Psoas muscle (tissue), 8 donors: ENCODE results near the gene SCNN1A. TPM values are rescaled to one million over a fixed set of nuclear protein-coding genes. Genes with fewer than 3 reads are reported as not detected.

Source experiments
- ATAC-seq, 4 donors: fragments of 200-7000 bp; cut with Tn5 transposase; one replicate each; pipeline ENCODE4 v1.9.1; 2020; ENCODE audit warnings: moderate library complexity in 3 of 4, mild to moderate bottlenecking in 2 of 4
- DNase-seq, 2 donors: peaks; one replicate each; pipeline ENCODE4 v3.0.0-alpha.2; 2020
- H3K27ac ChIP-seq: fragments of 200-600 bp; one replicate; pipeline ENCODE4 v1.8.0; 2022
- H3K27me3 ChIP-seq, 3 donors: fragments of 200-600 bp in 1 of 3; one replicate each; pipeline versions ENCODE4 v1.6.1 to v1.8.0; 2013 to 2022; ENCODE audit warnings: low read length in 2 of 3, mild to moderate bottlenecking in 2 of 3, moderate library complexity in 1 of 3; ENCODE audit not compliant: insufficient read depth in 3 of 3
- H3K36me3 ChIP-seq, 2 donors: fragments of 200-600 bp in 1 of 2; one replicate each; pipeline versions ENCODE4 v1.6.1 to v1.8.0; 2013 to 2022; ENCODE audit warnings: low read depth in 1 of 2, mild to moderate bottlenecking in 1 of 2, moderate library complexity in 1 of 2; ENCODE audit not compliant: insufficient read depth in 1 of 2
- H3K4me1 ChIP-seq: fragments of 200-600 bp; one replicate; pipeline ENCODE4 v1.8.0; 2022
- H3K4me3 ChIP-seq: fragments of 200-600 bp; one replicate; pipeline ENCODE4 v1.8.0; 2022; ENCODE audit warnings: mild to moderate bottlenecking
- H3K9me3 ChIP-seq: fragments of 200-600 bp; one replicate; pipeline ENCODE4 v1.8.0; 2022
- WGBS, 3 donors: extraction: QIAGEN DNeasy Blood & Tissue Kit; methylation state at CpG; one replicate each; pipeline versions ENCODE4 v1.1.6 to v1.1.7; 2013; 5-methylcytosine and 5-hydroxymethylcytosine counted together
- intact Hi-C, 2 donors: fragments of 100-400 bp; cut with DNase I; formaldehyde crosslinking; loops; one replicate each; pipeline versions ENCODE4 v1.11.0 to v1.14.2; 2022
- polyA plus RNA-seq, 3 donors: library from polyadenylated mRNA; stranded (reverse); fragments of 200-250 nt; gene quantifications; one replicate each; pipeline ENCODE4 v1.2.3, GENCODE V29; 2013
- total RNA-seq, 4 donors: library from RNA; stranded (reverse); fragmentation: NEBNext Ultra II Directional in 2 of 4; extraction: Animal tissue kit (Norgen Biotek cat#: 25700) in 2 of 4; gene quantifications; one replicate each; pipeline versions ENCODE4 v1.2.1 to v1.2.4, GENCODE V29; 2021 to 2023
- TF ChIP-seq, protein P1 (sequence below): fragments of 200-600 bp; IDR thresholded peaks from one replicate; pipeline ENCODE4 v1.8.0; 2022; ENCODE audit warnings: antibody characterized with exemption
- donor health status: healthy with polysubstance abuse.
- donor health status: DM: no; HTN: no; CAD: no; lungs with moderate emphysema.
- donor health status: Bipolar disorder and iron deficiency.
- donor health status: healthy.
- donor health status: DM: yes; HTN: yes; CAD: no.
- donor health status: DM: no; HTN: no; CAD: no.
- donor health status: DM: no; HTN: no; CAD: no.
- donor health status: DM: yes; HTN: yes; CAD: no.

SCNN1A gene
- total and polyA plus RNA-seq, 7 donors: 0.03 to 0.57 (median 0.39) TPM

DNA sequence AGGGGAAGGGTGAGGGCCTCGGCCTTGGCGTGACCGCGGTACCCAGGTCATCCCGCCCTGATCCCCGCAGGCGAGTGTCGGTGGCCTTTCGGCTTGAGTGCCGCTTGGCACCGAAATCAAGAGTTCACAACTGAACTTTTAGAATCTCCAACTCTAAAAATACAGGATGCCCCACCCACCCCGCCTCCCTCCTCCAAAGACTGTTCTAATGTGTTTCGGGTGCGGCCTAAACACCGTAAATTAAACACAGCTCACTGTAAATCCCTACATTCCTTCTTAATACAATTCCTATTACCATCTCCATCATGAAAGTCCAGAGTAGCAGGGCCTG is 11.4 kb downstream of the SCNN1A start:
- Histone ChIP-seq H3K36me3 (no peaks in the 10 kb centered on the region), H3K27me3 (no peaks in the 10 kb centered on the region), H3K27ac (peak overlapping the region; percentile 83), H3K4me1 (peaks cover 17% of the 10 kb centered on the region), H3K9me3 (no peaks in the 10 kb centered on the region), H3K4me3 (peak overlapping the region; percentile 70)
- DNase-seq (no peak), ATAC-seq (no peak)
- TF ChIP-seq, protein P1, sequence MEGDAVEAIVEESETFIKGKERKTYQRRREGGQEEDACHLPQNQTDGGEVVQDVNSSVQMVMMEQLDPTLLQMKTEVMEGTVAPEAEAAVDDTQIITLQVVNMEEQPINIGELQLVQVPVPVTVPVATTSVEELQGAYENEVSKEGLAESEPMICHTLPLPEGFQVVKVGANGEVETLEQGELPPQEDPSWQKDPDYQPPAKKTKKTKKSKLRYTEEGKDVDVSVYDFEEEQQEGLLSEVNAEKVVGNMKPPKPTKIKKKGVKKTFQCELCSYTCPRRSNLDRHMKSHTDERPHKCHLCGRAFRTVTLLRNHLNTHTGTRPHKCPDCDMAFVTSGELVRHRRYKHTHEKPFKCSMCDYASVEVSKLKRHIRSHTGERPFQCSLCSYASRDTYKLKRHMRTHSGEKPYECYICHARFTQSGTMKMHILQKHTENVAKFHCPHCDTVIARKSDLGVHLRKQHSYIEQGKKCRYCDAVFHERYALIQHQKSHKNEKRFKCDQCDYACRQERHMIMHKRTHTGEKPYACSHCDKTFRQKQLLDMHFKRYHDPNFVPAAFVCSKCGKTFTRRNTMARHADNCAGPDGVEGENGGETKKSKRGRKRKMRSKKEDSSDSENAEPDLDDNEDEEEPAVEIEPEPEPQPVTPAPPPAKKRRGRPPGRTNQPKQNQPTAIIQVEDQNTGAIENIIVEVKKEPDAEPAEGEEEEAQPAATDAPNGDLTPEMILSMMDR: no peak
- intact Hi-C loops: no loop called here
- WGBS, 3 donors: 51 to 62% (median 61%) methylated on average over 15 of the region's 15 CpGs

DNA sequence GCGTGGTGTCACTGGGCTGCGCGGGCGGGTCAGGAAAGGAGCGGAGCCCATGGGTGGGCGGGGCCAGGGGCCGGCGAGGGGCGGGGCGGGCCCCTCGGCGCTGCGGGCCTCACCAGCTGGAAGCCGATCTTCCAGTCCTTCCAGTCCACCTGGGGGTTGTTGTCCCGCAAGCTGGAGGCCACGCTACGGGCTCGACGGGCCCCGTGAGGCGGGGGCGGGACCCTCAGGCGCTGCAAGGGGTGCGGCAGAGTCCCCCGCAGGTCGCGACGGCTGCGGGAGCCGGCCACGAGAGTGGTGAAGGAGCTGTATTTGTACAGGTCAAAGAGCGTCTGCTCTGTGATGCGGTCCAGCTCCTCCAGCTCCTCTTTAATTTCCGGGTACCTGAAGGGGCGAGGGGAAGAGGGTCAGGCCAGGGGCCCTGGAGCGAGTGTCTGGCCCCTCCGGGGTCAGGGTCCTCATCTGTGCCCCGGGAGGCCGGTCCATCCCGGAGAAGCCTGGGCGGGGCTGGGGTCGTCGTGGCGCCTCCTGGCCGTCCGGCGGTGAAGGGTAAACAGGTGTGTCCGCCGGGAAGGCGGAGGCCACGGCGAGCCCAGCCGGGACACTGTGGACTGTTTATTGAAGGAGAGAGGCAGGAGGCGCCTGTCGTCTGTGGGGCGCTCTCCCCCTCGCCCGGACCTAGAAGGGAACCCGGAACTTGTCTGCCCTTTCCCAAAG is 11.9 kb downstream of the SCNN1A start:
- TF ChIP-seq, protein P1: no peak
- no peaks in the 10 kb centered on the region for H3K36me3 ChIP-seq

DNA sequence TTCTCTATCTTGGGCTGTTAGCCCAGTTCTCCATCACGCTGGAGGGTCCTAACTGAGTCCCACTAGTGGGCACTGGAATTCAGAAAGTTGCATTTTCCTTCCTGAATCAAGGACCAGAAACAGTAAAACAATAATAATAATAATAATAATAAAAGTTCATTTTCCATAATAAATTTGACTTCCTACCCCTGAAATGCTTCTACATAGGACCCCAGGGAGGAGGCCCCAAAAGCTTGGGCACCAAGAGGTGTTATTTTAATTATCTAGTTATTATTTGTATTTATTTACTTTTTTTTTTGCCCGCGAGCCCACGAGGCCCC is 12.4 kb downstream of the SCNN1A start:
- no peak for DNase-seq
- no peaks in the 10 kb centered on the region for H3K27me3 ChIP-seq
- TF ChIP-seq, protein P1: no peak
- H3K9me3 ChIP-seq: no peaks in the 10 kb centered on the region
- H3K36me3 ChIP-seq: no peaks in the 10 kb centered on the region
- peak overlapping the region; percentile 83 for H3K27ac ChIP-seq
- intact Hi-C loops: no loop called here
- peaks cover 16% of the 10 kb centered on the region for H3K4me1 ChIP-seq
- H3K4me3 ChIP-seq: peak overlapping the region; percentile 70
- 17 to 20% (median 19%) methylated on average over 4 of the region's 4 CpGs for WGBS, 3 donors
- ATAC-seq: no peak

More for the DNA sequence above, 11.9 kb downstream of the SCNN1A start:
- H3K27ac ChIP-seq: peak overlapping the region; percentile 83
- H3K4me1 ChIP-seq: peaks cover 16% of the 10 kb centered on the region
- peak; percentile 83 to 85 for DNase-seq
- H3K4me3 ChIP-seq: peak overlapping the region; percentile 70
- 10 to 25% (median 12%) methylated on average over 42 to 59 of the region's 59 CpGs for WGBS, 3 donors
- no peaks in the 10 kb centered on the region for H3K9me3 ChIP-seq
- peak; percentile 92 to 95 (median 94) for ATAC-seq
- no peaks in the 10 kb centered on the region for H3K27me3 ChIP-seq
- intact Hi-C loops: no loop called here

DNA sequence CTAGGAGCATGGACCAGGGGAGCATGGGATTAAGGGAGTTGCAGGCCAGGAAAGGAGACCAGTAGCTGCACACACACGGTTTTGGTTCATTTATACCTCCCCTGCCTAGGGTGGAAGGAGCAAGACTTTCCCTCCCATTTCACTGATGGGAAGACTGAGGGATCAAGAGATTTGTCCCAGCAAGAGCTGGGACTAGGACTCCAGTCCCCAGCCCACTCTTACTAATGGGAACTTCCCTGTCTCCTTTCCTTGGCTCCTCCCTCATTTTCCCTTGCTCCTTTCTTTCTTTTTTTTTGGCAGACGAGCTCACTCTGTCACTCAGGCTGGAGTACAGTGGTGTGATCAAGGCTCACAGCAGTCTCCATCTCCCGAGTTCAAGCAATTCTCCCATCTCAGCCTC is 13.0 kb downstream of the SCNN1A start:
- TF ChIP-seq, protein P1: no peak
- 80 to 85% (median 84%) methylated on average over 3 of the region's 3 CpGs for WGBS, 3 donors
- Histone ChIP-seq H3K27me3 (no peaks in the 10 kb centered on the region), H3K36me3 (no peaks in the 10 kb centered on the region), H3K9me3 (no peaks in the 10 kb centered on the region), H3K4me3 (no peak overlapping the region), H3K4me1 (peaks cover 17% of the 10 kb centered on the region), H3K27ac (peak overlapping the region; percentile 83)
- DNase-seq (peak in 1 of 2 donors; percentile 0), ATAC-seq (no peak)
- intact Hi-C loops: no loop called here

DNA sequence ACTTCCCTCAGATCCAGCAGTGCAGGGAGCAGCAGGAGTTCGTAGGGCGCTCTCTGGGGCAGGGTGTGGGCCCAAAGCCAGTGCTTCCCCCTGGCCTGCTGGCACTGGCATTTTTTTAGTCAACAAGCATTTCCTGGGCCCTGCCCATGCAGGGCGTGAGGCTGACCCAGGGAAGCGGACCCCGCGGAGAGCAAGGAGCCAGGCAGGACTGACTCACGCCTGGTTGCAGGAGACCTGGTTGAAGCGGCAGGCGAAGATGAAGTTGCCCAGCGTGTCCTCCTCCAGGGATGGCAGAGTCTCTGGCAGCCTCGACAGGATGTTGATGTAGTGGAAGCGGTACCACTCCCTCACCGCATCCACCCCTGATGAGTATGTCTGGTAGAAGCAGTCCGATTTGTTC is 13.5 kb downstream of the SCNN1A start:
- Histone ChIP-seq H3K4me3 (no peak overlapping the region), H3K4me1 (peaks cover 23% of the 10 kb centered on the region), H3K27me3 (no peaks in the 10 kb centered on the region), H3K36me3 (no peaks in the 10 kb centered on the region), H3K9me3 (no peaks in the 10 kb centered on the region), H3K27ac (peak overlapping the region; percentile 60)
- DNase-seq (peak in 1 of 2 donors; percentile 62), ATAC-seq (no peak)
- TF ChIP-seq, protein P1: no peak
- intact Hi-C loops: no loop called here
- 83 to 91% (median 88%) methylated on average over 14 of the region's 14 CpGs for WGBS, 3 donors
